NCI-H2227 (cell line): ENCODE results near the gene PLEKHN1.
A peak's percentile ranks its signal among the peaks of the same experiment; 100 is the strongest.
"Not testable (repeated sequence)": the region's sequence is repeated elsewhere in the genome, so short reads cannot be mapped to it uniquely, and the experiment has no call there.

Source experiments
- DNase-seq: peaks from one replicate; lab custom pipeline; 2025; ENCODE audit not compliant: unreplicated experiment; lab: John Stamatoyannopoulos, UW

The PLEKHN1 gene

DNA sequence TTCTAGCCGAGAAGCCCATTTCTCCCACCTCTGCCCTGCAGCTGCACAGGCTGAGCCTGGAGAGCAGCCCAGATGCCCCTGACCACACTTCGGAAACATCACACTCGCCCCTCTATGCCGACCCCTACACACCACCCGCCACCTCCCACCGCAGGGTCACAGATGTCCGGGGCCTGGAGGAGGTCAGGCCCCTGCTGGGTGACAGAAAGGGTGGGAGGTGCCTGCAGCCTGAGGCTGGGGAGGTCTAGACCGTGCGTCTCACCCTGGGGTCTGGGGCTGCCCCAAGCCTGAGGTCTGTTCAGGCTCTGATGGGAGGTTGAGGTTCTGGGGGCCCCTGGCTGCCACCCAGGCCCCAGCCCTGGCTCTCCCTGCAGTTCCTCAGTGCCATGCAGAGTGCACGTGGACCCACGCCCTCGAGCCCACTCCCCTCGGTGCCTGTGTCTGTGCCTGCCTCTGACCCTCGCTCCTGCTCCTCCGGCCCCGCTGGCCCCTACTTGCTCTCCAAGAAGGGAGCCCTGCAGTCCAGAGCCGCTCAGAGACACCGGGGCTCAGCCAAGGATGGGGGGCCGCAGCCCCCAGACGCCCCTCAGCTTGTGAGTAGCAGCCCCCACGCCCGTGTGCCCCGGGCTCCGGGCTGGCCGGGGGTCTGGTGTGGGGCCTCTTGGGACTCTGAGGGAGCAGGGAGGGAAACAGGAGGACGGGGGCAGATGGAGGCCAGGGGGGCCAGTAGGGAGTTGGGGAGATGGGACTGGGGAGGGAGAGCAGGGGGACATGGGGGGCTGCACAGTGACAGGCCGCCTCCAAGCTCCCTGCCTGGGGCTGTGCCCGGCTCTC, 7.4 kb downstream of the PLEKHN1 start:
- DNase-seq: no peak

- DNase-seq: no peak
Observed at GRCh38 chr1:974293-974640, 8.0 kb downstream of the PLEKHN1 start.

DNA sequence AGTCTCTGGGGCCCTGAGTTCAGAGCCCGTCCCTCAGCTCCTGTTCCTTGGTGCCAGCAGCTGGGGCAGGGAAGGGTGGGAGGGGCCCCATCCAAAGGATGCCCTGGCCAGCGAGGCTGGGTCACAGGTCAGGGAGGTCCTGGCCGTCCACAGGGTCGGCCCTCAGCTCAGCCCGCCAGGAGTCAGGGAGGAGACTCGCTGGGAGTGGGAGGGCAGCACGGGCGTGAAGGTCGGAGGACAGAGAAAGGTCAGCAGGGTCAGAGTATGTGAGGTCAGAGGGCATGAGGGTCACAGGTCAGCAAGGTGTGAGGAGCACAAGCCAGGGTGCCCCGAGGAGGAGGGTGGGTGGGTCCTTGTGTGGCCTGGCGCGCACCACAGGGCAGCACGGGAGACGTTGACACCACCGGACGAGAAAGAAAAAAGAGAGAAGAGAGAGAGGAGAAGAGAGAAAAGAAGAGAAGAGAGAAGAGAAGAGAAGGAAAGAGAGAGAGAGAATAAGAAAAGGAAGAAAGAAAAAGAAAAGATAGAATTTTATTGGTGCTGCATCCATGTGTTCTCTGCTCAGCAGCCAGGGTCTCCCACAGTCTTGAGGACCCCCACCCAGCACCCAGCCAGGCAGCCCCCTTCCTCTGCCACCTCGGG, 8.5 kb downstream of the PLEKHN1 start:
- no peak for DNase-seq

GRCh38 chr1:975365-975764, 9.1 kb downstream of the PLEKHN1 start:
- no peak for DNase-seq

DNA sequence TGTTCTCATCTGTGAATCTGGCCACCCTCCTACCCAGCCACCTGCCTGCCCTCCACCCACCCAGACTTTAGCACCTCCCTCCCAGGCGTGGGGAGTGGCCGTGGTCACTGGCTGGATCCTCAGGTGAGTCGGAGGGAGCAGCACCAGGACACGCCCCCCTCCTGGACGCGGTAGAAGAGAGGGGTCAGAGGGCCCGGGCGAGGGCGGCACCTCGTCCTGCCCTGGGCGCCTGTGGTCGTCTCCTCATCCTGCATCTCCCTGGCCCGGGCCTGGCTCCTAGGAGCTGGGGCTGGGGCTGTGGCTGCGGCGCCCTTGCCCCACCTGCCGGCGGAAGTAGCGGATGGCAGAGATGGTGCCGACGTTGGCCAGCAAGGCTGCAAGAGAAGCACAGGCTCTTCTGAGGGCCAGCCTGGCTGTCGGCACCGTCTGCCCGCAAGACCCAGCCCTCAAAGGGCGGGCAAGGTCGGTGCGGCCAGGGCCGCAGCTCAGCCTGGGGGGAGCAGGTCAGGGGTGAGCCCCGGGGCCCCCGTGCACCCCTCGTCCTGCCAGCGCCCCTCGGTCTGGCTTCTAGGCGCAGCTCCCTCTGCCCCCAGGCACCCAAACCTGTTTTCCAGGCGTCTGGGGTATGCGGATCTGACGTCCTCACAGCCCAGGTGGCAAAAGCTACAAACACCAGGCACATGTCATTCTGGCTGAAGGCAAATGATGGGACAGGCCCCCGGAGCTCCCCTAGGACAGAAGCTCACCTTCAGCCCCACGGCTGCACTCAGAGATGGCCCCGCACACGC, 9.8 kb downstream of the PLEKHN1 start:
- peak; percentile 82 for DNase-seq

GRCh38 chr1:976791-977190, 10.5 kb downstream of the PLEKHN1 start:
- not testable (repeated sequence) for DNase-seq

DNA sequence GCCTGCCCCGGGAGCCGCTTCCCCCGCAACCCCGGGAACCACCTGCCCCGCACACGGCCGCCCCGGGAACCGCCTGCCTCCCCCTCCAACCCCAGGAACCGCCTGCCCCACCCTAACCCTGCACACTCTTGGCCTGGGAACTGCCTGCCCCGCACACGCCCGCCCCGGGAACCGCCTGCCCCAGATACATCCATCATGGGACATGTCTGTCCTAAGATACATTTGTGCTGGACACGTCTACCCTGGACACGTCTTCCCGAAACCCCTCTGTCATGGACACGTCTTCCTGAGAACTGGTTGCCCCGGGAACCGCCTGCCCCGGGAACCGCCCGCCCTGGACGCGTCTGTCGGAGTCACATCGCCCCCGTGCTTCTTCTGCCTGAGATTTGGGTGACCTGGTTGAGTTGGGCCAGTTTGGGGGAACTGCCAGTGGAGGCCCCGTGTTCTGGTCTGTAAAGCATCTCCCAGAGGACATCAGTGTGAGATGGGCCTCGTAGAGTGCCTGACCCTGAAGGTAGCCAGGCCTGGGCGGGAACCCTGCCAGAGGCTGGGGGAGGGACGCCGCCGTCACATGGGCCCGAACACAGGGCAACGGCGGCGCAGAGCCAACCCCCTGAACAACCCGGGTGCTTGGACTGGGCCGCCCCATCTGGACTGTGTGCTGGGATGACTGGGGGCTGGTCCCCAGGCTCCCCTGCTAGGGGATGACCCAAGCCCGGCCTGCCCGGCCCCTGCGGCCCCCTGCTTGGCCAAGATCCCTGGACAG, 12.0 kb downstream of the PLEKHN1 start:
- DNase-seq: no peak

DNA sequence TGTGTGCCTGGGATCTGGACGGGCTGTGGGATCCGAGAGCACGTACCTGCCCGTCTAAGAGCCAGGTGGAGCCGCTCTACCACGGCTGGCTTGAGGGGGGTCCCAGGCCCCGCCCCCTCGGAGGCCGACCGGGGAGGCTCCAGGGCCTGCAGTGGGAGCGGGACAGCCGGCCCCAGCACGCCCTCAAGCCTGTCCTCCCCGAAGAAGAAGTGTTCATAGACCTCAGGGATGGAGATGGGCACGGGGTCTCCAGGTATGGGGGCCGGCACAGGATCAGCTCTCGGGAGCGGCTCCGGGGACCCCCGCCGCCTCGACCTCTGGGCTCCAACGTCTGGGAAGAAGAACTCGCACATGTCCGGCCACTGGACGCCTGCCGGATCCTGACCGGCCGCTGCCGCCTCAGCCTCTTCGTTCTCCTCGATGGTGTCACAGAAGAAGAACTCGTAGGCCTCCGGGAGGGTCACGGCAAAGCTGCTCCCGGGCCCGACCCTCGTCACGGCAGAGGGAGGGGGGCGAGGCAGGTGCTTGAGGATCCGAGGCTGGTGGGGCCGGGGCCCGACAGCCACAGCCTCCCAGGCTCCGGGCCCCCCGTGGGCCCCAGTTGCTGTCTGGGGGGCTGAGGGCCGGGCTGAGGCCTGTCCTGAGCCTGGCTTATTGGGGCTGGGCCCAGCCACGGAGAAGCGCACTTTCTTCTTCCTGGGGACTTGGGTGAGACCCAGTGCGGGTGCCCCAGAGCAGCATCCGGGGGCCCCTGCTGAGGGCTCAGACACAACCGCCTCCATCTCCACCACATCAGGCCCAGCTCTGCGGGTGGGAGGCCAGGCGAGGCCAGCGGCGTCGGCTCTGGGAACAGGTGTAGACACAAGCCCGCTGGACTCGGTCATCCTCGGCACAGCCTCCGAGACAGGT, 12.8 kb downstream of the PLEKHN1 start:
- DNase-seq: no peak

- no peak for DNase-seq
Observed at GRCh38 chr1:979744-980072, 13.4 kb downstream of the PLEKHN1 start.

DNA sequence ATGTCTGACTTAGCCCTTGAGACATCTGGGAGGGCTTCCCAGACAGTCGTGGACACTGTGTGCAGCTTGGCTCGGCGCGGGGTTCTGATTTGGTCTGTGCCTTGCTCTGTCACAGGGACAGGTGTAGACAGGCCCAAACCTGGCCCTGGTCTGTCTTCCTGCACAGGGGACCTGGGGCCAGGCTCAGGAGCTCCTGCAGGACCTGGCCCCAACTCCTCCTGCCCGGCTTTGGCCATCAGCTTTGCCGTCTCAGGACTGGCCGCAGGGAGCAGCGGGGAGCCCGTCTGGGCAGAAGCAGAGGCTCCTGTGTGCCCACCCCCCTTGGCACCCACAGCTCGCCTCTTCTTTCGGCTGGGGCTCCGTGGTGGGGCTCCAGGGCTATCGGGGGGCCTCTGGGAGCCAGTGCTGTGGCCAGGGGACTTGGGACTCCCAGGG, 13.9 kb downstream of the PLEKHN1 start:
- no peak for DNase-seq

- DNase-seq: no peak
Observed at GRCh38 chr1:980602-981395, 14.5 kb downstream of the PLEKHN1 start.

DNA sequence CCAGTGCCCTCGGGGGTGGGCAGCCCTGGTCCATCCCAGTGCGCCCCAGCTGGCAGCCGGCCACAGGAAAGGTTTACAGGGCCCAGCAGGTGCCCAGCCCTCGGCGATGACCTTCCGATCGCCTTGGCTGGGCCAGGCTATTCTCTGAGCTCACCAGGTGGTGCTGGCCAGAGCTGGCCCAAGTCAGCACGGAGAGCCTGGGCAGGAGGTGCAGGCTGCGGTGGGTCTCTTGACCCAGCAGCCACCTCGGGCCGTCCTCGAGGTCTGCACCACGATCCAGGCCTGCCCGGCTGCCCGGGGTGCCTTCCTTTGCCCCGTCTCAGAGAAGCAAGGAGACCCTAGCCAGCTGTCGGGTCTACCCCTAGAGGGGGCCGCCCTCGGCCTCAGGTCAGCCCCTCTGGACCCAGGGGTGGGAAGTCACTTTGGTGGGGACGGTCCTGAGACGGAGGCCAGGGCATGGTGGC, 15.2 kb downstream of the PLEKHN1 start:
- no peak for DNase-seq

DNA sequence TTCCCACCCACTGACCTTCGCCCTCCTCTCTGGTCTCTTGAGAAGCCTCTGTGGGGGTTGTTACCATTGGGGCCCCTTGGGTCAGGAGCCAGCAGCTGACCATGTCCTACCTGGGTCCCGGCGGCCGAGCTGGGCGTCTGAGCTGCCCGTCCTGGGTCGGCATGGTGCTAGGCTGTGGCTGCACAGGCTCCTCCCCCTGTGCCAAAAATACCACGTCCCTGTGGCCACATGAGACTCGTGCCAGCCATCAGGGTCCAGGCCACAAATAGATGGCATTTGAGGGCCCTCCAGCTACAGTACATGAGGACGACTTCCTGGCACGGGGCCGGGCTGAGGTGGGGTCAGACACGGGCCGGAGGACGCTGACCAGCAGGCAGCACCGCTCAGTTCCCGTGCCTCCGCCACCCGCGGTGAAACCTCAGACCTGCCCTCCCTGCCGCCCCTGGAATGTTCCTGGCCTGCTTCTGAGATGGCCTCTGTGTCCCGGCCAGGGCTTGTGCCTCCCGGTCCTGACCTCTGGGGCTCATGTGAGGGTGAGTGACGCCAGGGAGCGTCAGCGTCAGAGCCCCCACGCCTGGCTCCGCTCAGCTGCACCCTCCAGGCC, 15.8 kb downstream of the PLEKHN1 start, which contains the start of gene PERM1:
PERM1 (minus strand) TSS at position 139 of the 604 bp plus-strand sequence. CDS start 1,064 bp downstream, outside the sequence.
- DNase-seq: no peak

DNA sequence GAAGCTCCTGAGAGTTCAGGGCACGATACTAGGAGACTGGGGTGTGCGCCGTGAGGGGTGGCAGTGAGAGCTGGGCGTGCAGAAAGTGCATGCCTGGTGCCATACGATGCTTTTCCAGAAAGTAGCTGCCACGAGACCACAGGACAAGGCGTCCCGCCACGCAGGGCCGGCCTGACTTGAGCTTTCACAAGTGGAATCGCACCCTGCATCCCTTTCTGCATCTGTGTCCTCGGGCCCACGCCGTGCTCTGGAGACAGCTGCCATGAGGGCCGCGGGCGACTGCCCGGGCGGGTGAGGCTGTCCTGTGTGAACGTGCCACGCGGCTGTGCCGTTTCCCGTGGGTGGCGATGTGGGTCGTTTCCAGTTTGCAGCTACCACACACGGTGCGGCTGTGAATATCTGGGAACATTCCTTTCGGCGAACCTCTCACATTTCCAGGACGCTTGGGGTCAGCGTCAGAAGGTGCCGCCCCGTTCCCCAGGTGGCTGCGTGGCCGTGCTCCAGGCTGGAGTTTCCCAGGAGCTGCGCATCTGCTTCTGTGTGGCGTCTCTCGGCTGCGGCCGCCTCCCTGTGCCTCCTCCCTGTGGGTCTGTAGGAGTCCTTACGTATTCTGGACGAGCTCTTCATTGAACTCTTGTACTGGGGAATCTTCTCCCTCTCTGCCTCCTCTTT, 16.6 kb downstream of the PLEKHN1 start:
- no peak for DNase-seq

- peak; percentile 46 for DNase-seq
Observed at GRCh38 chr1:983798-984475, 17.7 kb downstream of the PLEKHN1 start.

DNA sequence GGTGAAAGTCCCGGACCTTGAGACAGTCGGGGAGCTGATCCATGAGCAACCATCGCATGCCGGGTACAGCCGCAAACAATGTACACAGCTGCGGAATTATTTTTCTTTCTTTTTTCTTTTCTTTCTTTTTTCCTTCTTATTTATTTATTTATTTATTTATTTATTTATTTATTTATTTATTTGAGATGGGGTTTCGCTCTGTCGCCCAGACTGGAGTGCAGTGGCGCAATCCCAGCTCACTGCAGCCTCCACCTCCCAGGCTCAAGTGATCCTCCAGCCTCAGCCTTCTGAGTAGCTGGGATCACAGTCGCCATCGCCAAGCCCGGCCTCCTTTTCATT, 18.2 kb downstream of the PLEKHN1 start:
- no peak for DNase-seq

GRCh38 chr1:985126-985525, 18.8 kb downstream of the PLEKHN1 start:
- DNase-seq: no peak

DNA sequence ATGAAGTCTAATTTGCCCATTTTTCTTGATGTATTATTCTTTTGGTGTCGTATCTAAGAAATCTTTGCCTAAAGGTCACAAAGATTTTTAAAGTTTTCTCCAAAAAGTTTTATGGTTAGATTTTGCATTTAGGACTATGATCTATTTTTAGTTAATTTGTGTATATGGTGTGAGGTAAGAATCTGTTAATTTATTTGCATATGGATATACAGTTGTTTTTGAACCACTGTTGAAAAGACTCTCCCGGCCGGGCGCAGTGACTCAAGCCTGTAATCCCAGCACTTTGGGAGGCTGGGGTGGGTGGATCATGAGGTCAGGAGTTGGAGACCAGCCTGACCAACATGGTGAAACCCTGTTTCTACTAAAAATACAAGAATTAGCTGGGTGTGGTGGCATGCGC, 21.8 kb downstream of the PLEKHN1 start:
- DNase-seq: not testable (repeated sequence)
